A204.1 (cell line): Measurements from ENCODE around the gene CSN2.
"Not testable (repeated sequence)": the region's sequence is repeated elsewhere in the genome, so short reads cannot be mapped to it uniquely, and the experiment has no call there.

Source experiments
- FAIRE-seq: peaks from 2 replicates; lab custom pipeline; 2012; peaks lifted over from hg19 to GRCh38; lab: Jason Lieb, UNC

CSN2 gene, protein sequence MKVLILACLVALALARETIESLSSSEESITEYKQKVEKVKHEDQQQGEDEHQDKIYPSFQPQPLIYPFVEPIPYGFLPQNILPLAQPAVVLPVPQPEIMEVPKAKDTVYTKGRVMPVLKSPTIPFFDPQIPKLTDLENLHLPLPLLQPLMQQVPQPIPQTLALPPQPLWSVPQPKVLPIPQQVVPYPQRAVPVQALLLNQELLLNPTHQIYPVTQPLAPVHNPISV

DNA sequence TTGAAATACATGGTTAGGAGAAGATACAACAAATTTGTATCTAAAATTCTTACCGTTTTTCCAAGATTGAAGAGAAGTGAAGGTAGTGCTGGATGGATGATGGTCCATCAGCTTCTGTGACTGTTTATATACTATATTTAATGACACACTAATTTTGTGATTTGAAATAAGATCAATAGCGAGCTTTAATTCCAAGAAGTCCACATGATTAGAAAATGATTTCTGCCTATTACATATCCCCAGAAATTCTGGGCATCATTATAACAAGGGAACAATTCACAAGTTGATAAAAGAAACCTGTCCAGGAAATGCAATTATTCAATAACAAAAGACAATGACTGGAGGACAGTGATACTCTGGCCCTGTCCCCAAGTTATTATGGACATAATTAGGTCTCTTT, at the start of gene CSN2:
TSS of gene CSN2 (minus strand) at position 101 of the 400 bp plus-strand sequence. CDS start 4,733 bp downstream, outside the sequence.
- no peak for FAIRE-seq

DNA sequence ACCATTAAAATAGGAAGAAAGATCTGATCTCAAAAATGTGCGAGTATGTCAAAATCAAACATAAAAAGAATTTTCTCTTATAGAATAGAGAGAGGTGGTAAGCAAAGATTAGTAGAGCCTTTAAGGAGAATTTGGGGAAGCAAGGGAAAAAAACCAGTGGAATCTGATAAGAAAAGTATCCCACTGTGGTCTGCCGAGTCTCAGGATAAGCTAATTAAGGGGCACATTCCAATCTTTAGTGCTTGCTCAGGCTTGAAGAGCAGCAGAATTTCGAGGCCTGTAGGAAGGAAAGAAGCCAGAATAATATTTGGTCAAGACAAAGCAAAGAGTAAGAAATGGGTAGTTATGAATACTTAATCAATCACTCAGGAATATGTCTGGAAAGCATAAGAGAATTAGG, 43.2 kb upstream of the CSN2 start:
- FAIRE-seq = no peak

DNA sequence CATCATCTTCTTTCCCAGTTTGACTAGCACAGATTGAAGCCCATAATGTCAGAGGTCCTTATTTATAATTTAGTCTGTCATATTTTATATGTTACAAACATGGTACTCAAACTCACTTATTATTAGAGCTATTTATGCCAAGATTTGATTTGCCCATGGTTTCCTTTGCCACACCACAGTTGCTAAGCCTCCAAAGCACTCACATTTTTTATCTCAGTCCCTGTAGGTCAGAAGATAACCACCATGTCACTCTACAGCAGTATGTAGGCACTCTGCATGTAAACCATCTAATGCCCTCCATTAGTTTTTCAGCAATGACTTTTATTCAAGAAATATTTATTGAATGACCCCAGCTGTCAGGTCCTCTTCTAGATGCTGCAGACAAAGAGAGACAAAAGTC, 37.0 kb upstream of the CSN2 start:
- no peak for FAIRE-seq

DNA sequence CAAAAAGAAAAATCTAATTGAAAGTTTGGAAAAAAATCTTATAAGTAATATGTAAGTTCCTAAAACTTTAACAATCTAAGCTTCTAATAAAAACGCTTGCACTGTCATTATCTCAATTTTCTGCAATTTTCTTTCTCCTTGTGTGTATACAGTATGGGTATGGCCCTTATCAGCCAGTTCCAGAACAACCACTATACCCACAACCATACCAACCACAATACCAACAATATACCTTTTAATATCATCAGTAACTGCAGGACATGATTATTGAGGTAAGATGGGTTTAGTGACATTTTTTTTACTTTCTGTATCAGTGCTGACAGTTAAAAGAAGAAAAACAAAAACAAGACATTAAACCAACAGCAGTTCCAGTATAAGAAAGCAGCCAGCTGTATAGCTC, 35.2 kb upstream of the CSN2 start:
- FAIRE-seq = no peak

DNA sequence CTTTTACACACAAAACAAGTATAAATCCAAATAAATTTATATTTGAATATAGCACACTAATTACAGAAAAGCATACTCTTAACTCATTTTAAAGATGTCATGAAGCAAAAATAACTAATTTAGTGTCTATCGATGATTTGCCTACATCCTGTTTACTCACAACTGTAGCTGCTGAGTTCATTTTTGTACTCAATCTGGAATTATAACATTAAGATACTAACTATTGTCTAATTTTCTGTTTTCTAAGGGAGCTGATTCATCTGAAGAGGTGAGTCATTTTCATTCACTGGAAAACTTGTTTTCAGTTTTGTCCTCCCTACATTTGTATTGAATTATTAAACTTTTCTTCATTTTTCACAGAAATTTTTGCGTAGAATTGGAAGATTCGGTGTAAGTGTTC, 33.9 kb upstream of the CSN2 start:
- FAIRE-seq = no peak

DNA sequence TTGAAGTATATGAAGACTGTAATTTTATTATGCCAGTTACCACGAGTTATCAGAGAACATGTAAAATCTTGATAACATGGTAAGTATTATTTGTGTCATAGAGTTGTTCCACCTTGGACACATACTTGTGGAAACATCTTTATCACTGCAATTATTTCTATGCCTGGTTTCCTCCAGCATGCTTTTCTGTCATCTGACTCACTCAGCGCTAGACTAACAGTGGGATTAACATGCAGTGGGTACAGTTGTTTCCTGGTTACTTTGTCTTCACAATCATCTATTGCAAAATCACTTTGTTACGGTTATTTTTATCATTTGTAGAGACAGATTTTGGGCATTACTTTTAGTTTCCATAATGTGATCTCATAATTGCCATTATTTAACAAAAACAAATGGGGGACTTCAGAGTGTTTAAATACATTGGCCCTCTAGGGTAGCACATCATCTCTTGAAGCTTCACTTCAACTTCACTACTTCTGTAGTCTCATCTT, 30.0 kb upstream of the CSN2 start, which contains the start of gene STATH:
TSS of gene STATH (plus strand) at position 441 of the 491 bp plus-strand sequence. CDS start 2,472 bp downstream, outside the sequence.
- no peak for FAIRE-seq

DNA sequence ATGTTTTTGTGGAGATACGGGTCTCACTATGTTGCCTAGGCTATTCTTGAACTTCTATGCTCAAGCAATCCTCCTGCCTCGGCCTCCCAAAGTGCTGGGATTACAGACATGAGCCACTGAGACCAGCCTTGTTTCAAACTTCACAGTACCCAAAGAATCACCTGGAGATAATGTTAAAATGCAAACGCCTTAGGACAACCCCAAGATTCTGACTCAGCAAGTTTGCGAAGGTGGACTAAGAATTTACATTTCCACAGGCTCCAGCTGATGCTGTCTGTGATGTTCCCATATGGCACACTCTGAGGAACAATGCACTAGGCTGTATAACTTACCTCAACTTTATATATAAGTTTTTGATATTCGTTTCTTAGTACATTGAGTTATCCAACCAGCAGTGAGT, 29.3 kb upstream of the CSN2 start:
- FAIRE-seq = no peak

DNA sequence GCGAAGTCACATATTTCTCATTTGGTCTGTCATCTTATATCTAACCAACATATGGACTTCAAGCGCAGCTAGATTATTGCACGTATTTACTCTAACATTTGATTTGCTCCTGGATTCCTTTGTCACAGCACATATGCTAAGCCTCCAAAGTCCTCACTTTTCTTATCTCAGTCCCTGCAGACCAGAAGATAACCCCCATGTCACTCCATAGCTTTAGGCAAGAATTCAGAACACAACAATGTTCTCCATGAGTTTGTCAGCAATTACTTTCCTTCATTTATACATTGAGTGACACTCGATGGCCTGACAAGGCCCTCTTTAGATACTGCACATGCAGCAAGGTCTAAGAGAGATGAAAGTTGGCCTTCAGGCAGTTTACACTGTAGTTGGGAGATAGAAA, 25.5 kb upstream of the CSN2 start:
- FAIRE-seq = no peak

DNA sequence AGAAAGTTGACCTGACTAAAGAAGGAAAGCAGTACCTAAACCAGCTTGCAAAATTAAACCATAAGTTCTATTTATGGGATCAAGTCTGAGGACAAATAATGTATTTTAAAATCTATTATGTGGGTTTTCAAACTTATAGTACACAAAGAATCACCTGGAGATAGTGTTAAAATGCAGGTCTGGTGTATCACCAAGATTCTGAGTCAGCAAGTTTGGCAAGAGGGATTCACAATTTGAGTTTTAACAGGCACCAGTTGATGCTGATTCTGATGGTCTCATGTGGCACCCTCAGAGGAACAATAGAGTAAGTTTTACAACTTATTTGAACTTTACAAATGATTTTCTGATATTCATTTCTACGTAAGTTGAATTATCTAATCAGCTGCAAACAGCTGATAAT, 21.1 kb upstream of the CSN2 start:
- no peak for FAIRE-seq

DNA sequence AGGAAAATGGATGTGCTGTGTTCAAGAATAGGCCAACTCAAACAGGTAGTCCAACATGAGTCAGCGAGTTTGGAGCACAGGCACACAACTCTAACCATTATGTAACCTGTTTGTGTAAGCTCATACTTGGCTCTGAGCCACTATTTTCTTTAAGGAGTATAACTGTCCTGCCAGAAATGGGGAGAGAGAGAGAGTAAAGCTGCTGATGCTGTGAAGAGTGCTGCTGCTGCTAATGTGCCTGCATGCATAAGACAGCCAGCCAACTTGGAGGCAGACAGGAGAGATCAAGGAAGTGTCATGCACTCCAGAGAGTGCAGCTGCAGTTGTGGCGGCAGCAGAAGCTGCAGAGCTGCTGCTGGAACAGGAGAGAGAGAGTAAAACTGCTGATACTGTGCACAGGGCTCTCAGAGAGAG, 18.5 kb upstream of the CSN2 start:
- no peak for FAIRE-seq

DNA sequence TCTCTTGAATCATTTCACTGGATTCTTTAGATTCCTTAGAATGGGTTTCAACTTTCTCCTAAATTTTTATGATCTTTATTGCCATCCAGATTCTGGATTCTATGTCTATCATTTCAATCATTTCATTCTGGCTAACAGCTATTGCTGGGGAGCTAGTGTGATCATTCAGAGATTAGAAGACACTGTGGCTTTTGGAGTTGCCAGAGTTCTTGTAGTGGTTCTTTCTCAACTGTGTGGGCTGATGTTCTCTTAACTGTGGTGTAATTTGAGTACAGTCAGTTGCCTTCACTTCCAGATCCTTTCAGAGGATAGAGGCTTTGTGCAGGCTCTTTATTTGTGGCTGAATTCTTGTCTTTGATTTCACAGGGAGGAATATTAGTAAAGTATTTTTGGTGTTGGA, 12.1 kb upstream of the CSN2 start:
- no peak for FAIRE-seq

DNA sequence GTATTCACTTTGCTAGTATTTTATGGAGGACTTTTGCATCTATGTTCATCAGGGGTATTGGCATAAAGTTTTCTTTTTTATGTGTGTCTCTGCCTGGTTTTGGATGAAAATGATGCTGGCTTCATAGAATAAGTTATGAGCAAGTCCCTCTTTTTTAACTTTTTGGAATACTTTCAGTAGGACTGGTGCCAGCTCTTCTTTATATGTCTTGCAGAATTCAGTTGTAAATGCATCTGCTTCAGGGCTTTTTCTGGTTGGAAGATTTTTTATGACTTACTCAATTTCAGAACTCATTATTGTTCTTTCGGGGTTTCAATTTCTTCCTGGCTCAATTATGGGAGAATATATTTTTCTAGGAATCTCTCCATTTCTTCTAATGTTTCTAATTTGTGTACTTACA, 9.1 kb upstream of the CSN2 start:
- no peak for FAIRE-seq

DNA sequence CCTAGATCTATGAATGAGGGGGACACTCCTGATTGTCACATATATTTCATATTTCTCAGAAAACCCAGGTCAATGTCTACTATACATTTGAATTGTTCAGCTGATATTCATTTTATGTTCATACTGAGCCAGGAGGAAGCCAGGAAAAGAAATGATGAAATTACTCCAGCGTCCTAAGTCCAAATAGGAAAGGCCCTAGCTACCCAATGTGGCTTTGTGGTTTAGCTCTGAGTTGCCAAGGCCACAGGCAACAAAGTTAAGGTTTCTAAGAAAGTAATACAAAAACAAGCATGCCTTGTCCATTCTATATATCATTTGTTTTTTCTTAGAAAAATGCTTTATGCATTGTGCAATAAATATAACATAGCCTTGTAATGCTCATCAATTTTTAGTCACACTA, 4.5 kb upstream of the CSN2 start:
- FAIRE-seq = no peak

DNA sequence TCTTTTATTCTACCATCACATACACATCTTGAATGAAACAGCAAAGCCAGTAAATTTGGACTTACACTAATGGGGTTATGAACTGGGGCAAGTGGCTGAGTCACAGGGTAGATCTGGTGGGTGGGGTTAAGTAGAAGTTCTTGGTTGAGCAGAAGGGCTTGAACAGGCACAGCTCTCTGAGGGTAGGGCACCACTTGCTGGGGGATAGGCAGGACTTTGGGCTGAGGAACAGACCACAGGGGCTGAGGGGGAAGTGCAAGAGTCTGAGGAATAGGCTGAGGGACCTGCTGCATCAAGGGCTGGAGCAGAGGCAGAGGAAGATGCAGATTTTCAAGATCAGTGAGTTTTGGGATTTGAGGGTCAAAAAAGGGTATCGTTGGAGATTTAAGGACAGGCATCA, 8.3 kb downstream of the CSN2 start:
- FAIRE-seq = no peak

DNA sequence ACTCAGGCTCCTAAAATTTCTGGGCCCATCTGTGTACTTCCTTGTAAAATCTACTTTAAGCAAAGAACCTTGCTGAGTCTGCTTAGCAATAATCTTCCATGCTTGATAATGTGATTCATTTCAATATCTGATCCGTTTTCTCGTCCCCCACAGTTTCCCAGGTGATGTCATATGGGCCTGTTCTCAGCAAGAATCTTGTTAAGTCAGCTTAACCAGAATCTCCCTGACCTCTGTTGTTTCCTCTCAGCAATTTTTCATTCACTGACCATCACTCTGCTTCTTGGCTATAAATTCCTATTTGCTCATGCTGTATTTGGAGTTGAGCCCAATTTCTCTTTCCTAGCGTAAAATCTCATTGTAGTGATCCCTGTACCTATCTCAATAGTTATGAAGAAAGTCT, 13.9 kb downstream of the CSN2 start:
- no peak for FAIRE-seq

DNA sequence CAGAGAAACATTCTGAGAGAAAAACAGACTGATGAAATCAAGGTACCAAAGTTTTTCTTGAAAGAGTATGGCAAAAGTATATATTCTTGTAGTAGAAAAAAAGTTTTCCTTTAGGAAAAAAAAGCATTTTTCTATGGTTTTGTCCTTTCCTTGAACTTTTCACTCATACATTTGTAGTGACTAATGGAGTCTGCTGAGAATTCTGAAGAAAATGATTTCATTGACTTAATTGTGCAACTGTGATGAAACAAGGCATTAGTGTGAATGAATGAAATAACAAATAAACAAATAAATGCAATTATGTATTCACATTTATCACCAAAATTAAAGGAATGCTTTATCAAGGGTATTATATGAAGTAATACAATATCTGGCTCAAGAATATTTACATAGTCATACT, 29.0 kb downstream of the CSN2 start:
- FAIRE-seq = no peak

DNA sequence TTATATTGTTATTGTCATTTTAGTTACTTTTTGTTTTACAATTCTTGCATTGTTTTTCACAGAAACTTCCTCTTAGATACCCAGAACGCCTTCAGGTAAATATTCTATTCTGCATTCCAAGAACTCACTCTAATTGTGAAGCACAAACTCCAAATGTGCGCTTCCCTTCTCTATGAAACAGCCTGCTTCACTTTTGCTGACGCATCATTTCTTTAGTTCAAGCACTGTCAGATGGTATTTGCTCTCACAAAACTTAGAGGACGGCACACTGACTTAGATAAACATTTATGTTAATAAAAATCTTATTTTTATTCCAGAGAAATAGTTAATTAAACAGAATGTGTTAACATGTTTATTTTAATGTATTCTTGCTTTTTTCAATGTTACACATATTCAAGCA, 31.4 kb downstream of the CSN2 start:
- FAIRE-seq = no peak

DNA sequence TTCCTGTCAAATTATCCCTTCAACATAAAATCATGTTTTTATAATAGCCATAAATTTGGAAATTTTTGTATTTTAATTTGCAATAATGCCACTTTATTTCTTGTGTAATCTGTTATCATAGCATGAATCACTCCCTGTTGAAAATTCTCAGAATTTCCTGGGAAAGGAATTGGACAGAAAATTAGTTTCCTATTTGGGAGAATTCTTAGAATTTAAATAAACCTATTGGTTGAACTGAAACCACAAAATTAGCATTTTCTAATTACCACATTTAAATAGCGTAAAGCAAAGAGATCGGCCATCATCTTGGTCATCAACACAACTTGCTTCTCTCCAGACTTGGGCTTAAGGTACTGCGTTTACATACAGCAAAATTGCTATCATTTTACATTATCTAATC, 34.8 kb downstream of the CSN2 start, which contains the start of gene CSN1S1:
TSS of gene CSN1S1 (plus strand) at position 301 of the 400 bp plus-strand sequence. CDS start 1,488 bp downstream, outside the sequence.
- no peak for FAIRE-seq

DNA sequence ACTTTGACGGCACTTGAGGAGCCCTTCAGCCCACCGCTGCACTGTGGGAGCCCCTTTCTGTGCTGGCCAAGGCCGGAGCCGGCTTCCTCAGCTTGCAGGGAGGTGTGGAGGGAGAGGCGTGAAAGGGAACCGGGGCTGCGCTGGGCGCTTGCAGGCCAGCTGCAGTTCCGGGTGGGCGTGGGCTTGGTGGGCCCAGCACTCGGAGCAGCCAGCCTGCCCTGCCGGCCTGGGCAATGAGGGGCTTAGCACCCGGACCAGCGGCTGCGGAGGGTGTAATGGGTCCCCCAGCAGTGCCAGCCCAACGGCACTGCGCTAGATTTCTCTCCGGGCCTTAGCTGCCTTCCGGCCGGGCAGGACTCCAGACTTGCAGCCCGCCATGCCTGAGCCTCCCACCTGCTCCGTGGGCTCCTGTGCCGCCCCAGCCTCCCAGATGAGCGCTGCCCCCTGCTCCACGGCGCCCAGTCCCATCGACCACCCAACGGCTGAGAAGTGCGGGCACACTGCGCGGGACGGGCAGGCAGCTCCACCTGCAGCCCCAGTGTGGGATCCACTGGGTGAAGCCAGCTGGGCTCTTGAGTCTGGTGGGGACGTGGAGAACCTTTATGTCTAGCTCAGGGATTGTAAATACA, 41.6 kb downstream of the CSN2 start:
- not testable (repeated sequence) for FAIRE-seq

DNA sequence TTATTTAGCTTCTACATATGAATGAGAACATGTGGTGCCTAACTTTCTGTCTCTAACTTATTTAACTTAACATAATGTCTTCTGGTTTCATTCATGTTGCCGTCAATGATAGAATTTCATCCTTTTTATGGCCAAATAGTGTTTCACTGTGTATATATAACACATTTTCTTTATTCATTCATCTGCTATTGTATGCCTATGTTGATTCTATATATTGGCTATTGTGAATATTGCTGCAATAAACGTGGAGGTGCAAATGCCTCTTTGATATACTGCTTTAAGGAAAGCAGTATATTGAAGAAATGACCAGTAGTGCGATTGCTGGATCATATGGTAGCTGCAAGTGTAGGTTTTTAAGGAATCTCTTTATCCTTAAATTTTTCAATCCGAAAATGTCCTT, 44.7 kb downstream of the CSN2 start:
- no peak for FAIRE-seq

DNA sequence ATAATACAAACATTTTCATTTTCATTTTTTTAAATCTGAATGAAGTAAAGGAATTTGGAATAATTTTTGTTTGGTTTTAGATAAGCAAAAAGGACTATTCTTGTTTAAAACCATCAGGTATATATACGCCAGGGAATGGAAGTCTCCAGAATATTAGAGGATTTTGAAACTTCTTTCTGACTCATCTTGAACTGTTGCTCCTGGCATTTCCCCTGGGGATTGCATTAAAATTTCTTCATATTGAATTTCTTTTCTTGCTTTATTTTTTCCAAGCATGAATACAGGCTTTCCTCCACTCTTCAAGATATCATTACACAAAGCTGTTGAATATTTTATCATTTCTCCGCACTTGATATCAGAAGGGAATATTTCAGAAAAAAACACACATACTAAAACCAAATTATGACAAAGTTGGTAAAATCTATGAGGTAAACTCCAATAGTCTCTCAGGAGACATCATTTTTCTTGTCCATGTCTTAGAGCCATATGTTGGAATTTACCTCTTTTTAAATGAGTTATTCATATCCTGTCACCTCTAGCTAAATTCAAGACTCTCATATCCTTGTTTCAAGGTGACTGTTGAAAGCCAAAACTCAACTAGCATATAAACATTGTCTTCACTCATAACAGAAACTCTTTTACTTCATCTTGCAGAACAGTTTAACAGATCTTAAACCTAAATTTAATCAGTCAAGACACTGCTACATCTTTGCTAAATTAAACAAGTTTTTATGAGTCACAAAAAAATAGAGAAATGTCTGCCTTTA, 55.3 kb downstream of the CSN2 start:
- no peak for FAIRE-seq

DNA sequence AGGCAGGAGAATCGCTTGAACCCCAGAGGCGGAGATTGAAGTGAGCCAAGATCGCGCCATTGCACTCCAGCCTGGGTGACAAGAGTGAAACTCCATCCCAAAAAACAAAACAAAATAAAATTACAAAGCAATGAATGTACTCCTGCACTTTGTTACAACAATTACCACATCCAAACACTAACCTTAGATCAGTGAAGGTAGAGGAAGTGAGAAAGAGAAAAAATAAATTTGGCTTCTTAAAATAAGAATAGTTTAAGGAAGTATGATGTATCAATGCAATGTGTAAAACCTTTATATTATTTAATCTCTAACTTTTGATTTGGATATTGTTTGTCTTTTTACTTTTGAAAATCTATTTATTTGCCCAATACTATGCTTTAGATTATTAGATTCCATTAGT, 56.3 kb downstream of the CSN2 start:
- FAIRE-seq = no peak

DNA sequence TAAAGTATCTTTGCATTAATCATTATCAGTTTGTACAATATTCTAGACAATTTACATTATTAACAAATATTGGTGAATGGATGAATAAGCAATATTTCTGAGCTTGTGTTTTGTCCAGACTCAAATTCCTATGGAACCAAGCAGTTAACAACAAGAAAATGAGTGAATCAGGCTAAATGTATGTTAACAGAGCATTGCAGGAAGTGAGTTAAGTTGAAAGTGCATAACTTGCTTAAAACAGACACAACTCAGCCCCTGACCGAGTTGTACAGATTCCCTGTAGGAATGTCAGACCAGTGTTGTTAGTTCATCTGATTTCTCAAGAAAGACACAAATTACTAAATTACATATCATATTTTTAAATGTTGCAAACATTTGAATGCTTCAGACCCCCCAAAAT, 58.4 kb downstream of the CSN2 start:
- FAIRE-seq = no peak
